K562 (cell line): ENCODE data around the gene NAV2. TPM values are rescaled to one million over a fixed set of nuclear protein-coding genes. Genes with fewer than 3 reads are reported as not detected.

Source experiments
- ATAC-seq: fragments of 200-7000 bp; cut with Tn5 transposase; 3 replicates; pipeline ENCODE4 v1.9.1; 2020; ENCODE audit warnings: moderate library complexity
- BruUV-seq: library from RNA; stranded (reverse); fragments of 400-500 nt; replicated peaks from 2 replicates; lab custom pipeline; 2021; lab: Mats Ljungman, UMichigan
- CTCF ChIA-PET: fragments of 300-600 bp; formaldehyde crosslinking; extraction: SDS; loops from one replicate; lab custom pipeline; 2021; ENCODE audit warnings: low intra/inter-chr PET ratio; lab: Yijun Ruan, JAX
- POLR2A ChIA-PET: fragments of 300-600, 350-650 bp; sonication (Branson Sonifier 250); formaldehyde crosslinking; extraction: SDS; loops from one replicate; lab custom pipeline; 2021; ENCODE audit warnings: antibody characterized with exemption, inconsistent platforms; lab: Yijun Ruan, JAX
- DNase-seq, 4 experiments: peaks; one replicate each; pipeline versions ENCODE4 v3.0.0 to v3.0.0-alpha.2; 2011 to 2018; ENCODE audit warnings: low spot score in 3 of 4, mixed read lengths in 3 of 4; ENCODE audit errors: extremely low read depth in 1 of 4
- FAIRE-seq: peaks from 2 replicates; lab custom pipeline; 2011; peaks lifted over from hg19 to GRCh38; lab: Jason Lieb, UNC
- H2AFZ ChIP-seq: 2 replicates; pipeline ENCODE4 v1.6.0; 2011; ENCODE audit warnings: low read depth, low read length, control low read depth, inconsistent platforms
- H3K27ac ChIP-seq: fragments of 200-600 bp; 3 replicates; pipeline ENCODE4 v1.8.0; 2011; ENCODE audit warnings: low read depth, mild to moderate bottlenecking, control low read depth, inconsistent platforms, low read length, moderate library complexity, mixed read lengths; ENCODE audit errors: extremely low read depth
- H3K27me3 ChIP-seq, 2 experiments: fragments of 300-600 bp in 1 of 2; 2 replicates in 1 of 2; 3 replicates in 1 of 2; pipeline versions ENCODE4 v1.6.0 to v1.8.0; 2011; ENCODE audit warnings: inconsistent platforms in 2 of 2, low read length in 2 of 2, mild to moderate bottlenecking in 1 of 2, mixed read lengths in 1 of 2, moderate library complexity in 1 of 2; ENCODE audit not compliant: control insufficient read depth in 2 of 2, insufficient read depth in 2 of 2
- H3K36me3 ChIP-seq: fragments of 300-600 bp; 3 replicates; pipeline ENCODE4 v1.8.0; 2011; ENCODE audit warnings: mild to moderate bottlenecking, low read length, inconsistent platforms; ENCODE audit not compliant: control insufficient read depth, insufficient read depth
- H3K4me1 ChIP-seq, 2 experiments: fragments of 200-600 bp in 1 of 2; replicated peaks in 1 of 2; 2 replicates in 1 of 2; 3 replicates in 1 of 2; pipeline versions ENCODE4 v1.5.1 to v1.8.0; 2011; ENCODE audit warnings: inconsistent platforms in 2 of 2, low read length in 2 of 2, mild to moderate bottlenecking in 1 of 2, mixed read lengths in 1 of 2, moderate library complexity in 1 of 2; ENCODE audit not compliant: control insufficient read depth in 2 of 2, insufficient read depth in 2 of 2
- H3K4me2 ChIP-seq: 2 replicates; pipeline ENCODE4 v1.6.1; 2011; ENCODE audit warnings: low read length, control low read depth, inconsistent platforms, mixed read lengths; ENCODE audit not compliant: insufficient read depth
- H3K4me3 ChIP-seq: fragments of 200-600 bp; sonication (generic), shearing (Covaris generic); 2 replicates; pipeline ENCODE4 v1.5.1; 2016; ENCODE audit warnings: control low read depth, inconsistent platforms
- H3K79me2 ChIP-seq: fragments of 200-600 bp; 3 replicates; pipeline ENCODE4 v1.8.0; 2011; ENCODE audit warnings: low read length, inconsistent platforms; ENCODE audit not compliant: control insufficient read depth, insufficient read depth
- H3K9ac ChIP-seq, 2 experiments: 2 replicates each; pipeline versions ENCODE4 v1.6.0 to v1.6.1; 2011; ENCODE audit warnings: low read depth in 2 of 2, low read length in 2 of 2, control low read depth in 1 of 2, inconsistent platforms in 1 of 2, mild to moderate bottlenecking in 1 of 2, mixed read lengths in 1 of 2; ENCODE audit not compliant: insufficient read depth in 1 of 2
- H3K9me1 ChIP-seq: one replicate; pipeline ENCODE4 v1.6.0; 2011; ENCODE audit warnings: inconsistent platforms, mild to moderate bottlenecking, low read length, moderate library complexity; ENCODE audit not compliant: control insufficient read depth, insufficient read depth
- H3K9me3 ChIP-seq: replicated peaks from 2 replicates; pipeline ENCODE4 v1.5.1; 2011; ENCODE audit warnings: low read depth, low read length, inconsistent platforms; ENCODE audit not compliant: control insufficient read depth, insufficient read depth
- H4K20me1 ChIP-seq: replicated peaks from 2 replicates; pipeline ENCODE4 v1.6.1; 2011; ENCODE audit warnings: low read length, inconsistent platforms, mixed read lengths; ENCODE audit not compliant: control insufficient read depth, insufficient read depth
- ARHGAP35 ChIP-seq: fragments of 450-650 bp; IDR thresholded peaks from 2 replicates; pipeline ENCODE4 v1.6.1; 2018; ENCODE audit not compliant: partially characterized antibody
- ASH1L ChIP-seq: fragments of 450-650 bp; IDR thresholded peaks from 2 replicates; pipeline ENCODE4 v1.6.1; 2018; ENCODE audit warnings: borderline replicate concordance, mild to moderate bottlenecking, low read depth; ENCODE audit not compliant: partially characterized antibody
- CREB5 ChIP-seq: fragments of 250-450 bp; sonication (Bioruptor Pico); IDR thresholded peaks from 2 replicates; pipeline ENCODE4 v1.5.0; 2020; ENCODE audit warnings: mild to moderate bottlenecking
- EZH2 ChIP-seq: IDR thresholded peaks from 2 replicates; pipeline ENCODE4 v1.6.1; 2012; ENCODE audit warnings: low read depth, mild to moderate bottlenecking, inconsistent platforms, low read length, borderline replicate concordance
- JUN ChIP-seq, 2 experiments: sonication (generic) in 1 of 2; formaldehyde crosslinking in 1 of 2; IDR thresholded peaks; 2 replicates each; pipeline versions ENCODE4 v1.6.1 to v1.8.0; 2012 to 2022; ENCODE audit warnings: borderline replicate concordance in 2 of 2, mild to moderate bottlenecking in 2 of 2, improper control_type of control experiment in 1 of 2, low read depth in 1 of 2, low read length in 1 of 2, missing genetic modification reagents in 1 of 2
- MITF ChIP-seq: IDR thresholded peaks from 2 replicates; pipeline ENCODE4 v1.6.1; 2014; ENCODE audit warnings: antibody characterized with exemption
- NONO ChIP-seq, 2 experiments: fragments of 200-400 bp in 1 of 2; fragments of 450-650 bp in 1 of 2; formaldehyde crosslinking in 1 of 2; IDR thresholded peaks; 2 replicates each; pipeline ENCODE4 v1.6.1; 2017; ENCODE audit warnings: low read depth in 2 of 2, mild to moderate bottlenecking in 2 of 2, moderate library complexity in 2 of 2, low read length in 1 of 2
- PHTF2 ChIP-seq: fragments of 250-450 bp; sonication (Bioruptor Pico); IDR thresholded peaks from 2 replicates; pipeline ENCODE4 v1.5.0; 2021; ENCODE audit warnings: mild to moderate bottlenecking
- SRSF1 ChIP-seq: fragments of 200-400 bp; formaldehyde crosslinking; IDR thresholded peaks from 2 replicates; pipeline ENCODE4 v1.6.1; 2017; ENCODE audit warnings: mild to moderate bottlenecking, low read depth, low read length, moderate library complexity
- STAG1 ChIP-seq: sonication (generic); formaldehyde crosslinking; IDR thresholded peaks from 2 replicates; pipeline ENCODE4 v1.5.0; 2020; ENCODE audit warnings: missing genetic modification reagents, borderline replicate concordance
- WHSC1 ChIP-seq: IDR thresholded peaks from one replicate; pipeline ENCODE4 v1.6.1; 2012; ENCODE audit warnings: low read length, control low read depth, inconsistent platforms
- ZNF212 ChIP-seq: fragments of 450-650 bp; formaldehyde crosslinking; IDR thresholded peaks from 2 replicates; pipeline ENCODE4 v1.4.0; 2020; ENCODE audit warnings: mild to moderate bottlenecking
- ZNF280B ChIP-seq: fragments of 250-450 bp; sonication (Bioruptor Pico); IDR thresholded peaks from 2 replicates; pipeline ENCODE4 v1.5.1; 2021; ENCODE audit warnings: mild to moderate bottlenecking
- ZNF76 ChIP-seq: fragments of 250-450 bp; sonication (Bioruptor Pico); IDR thresholded peaks from 2 replicates; pipeline ENCODE4 v1.4.0; 2020; ENCODE audit warnings: mild to moderate bottlenecking, moderate library complexity, borderline replicate concordance
- WGBS: fragments of 100-300 bp; shearing (Covaris generic); methylation state at CpG from one replicate; pipeline ENCODE4 v1.1.6; 2016; ENCODE audit warnings: low coverage, mixed read lengths; ENCODE audit not compliant: insufficient coverage; ENCODE audit errors: missing lambda C conversion rate; 5-methylcytosine and 5-hydroxymethylcytosine counted together
- in situ Hi-C: fragments of 300-500 bp; cut with MboI; formaldehyde crosslinking; loops from 4 replicates; pipeline ENCODE4 v1.15.0; 2018; ENCODE audit warnings: inconsistent platforms, mixed read lengths
- intact Hi-C: fragments of 100-400 bp; cut with micrococcal nuclease; formaldehyde crosslinking; loops from 2 replicates; pipeline ENCODE4 v1.14.2; 2022
- polyA plus RNA-seq, 8 experiments: library from polyadenylated mRNA; depleted of rRNA in 4 of 8; stranded (reverse) in 5 of 8; unstranded in 3 of 8; fragments of >200 nt; fragmentation: Nextera tagmentation in 2 of 8; fragmentation: Illumina TruSeq in 1 of 8; extraction: Ambion mirVana in 2 of 8; extraction: Trizol in 1 of 8; gene quantifications; 2 replicates each; pipeline versions ENCODE4 v1.2.1 to v1.2.3, GENCODE V29; 2011 to 2014; ENCODE audit warnings: inconsistent platforms in 1 of 8, missing spikeins in 1 of 8
- total RNA-seq, 7 experiments: library from RNA; depleted of rRNA in 6 of 7; stranded (reverse); fragments of >200 nt in 6 of 7; fragmentation: Illumina TruSeq in 2 of 7; extraction: Trizol in 2 of 7; gene quantifications; 2 replicates each; pipeline versions ENCODE4 v1.2.1 to v1.2.3, GENCODE V29; 2011 to 2021; ENCODE audit warnings: low replicate concordance in 1 of 7

The NAV2 gene
- total and polyA plus RNA-seq, 9 of the 15 experiments (the other 6 are each of a cell fraction or from before 2014, with no cell fraction given): 0.03 to 0.35 (median 0.05) TPM

DNA sequence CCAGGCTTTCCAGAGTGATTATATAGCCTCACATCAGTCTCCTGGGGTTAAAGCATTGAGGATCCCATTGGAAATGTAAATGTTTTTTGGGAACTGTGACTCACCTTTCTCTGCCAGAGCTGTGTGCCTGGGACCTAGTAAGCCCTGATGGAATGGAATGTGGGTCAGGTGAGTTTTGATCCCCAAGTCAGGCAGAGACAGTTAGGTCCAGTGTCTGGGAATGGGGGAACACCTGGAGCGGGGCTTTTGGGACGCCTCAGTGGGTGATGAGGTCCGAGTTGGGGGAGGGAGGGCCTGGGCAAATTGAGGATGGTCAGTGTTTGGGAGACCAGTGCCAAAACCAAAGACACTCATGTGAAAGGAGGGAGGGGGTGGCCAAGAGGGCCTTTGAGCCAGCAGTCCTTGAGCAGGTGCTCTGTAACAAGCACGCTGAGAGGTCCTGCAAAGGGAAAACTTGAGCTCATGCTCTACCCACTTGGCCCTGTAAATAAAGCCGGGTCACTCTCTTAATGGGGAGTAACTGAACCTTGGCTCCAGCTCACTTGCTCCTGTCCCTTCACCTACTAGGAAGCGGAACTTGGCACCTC lies 104.7 kb downstream of the NAV2 start (continued):
- TF ChIP-seq WHSC1: no peak

DNA sequence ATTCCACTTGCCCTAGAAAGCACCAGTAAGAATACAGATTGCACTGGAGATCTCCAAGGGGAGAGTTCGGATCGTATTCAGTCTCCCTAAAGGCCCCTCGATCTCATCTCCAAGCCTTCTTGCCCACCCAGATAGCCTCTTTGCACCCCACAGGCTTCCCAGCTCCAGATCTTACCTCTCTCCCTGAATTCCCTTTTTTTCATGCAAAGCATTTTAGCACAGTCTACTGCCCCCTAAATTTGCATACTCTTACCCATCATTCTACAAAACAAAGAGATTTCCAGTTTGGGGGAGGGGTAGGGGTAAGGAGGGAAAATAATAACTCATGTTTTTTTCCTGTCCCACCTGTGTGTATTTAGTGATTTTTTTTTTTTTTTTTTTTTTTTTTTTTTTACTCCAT lies 105.2 kb downstream of the NAV2 start:
- FAIRE-seq (no peak), DNase-seq (no peak), ATAC-seq (no peak)
- no TSS peak for BruUV-seq
- TF ChIP-seq ASH1L (no peak), CREB5 (no peak), ZNF212 (no peak), MITF (no peak), ZNF76 (CRISPR knock-in tag) (no peak), ZNF280B (CRISPR knock-in tag) (no peak), STAG1 (CRISPR knock-in tag) (no peak), ARHGAP35 (no peak), PHTF2 (CRISPR knock-in tag) (no peak), EZH2 (no peak), JUN (IDR thresholded peaks at IDR 0.05; ENCODE audit: borderline replicate concordance, low read depth, low read length) (no peak), JUN (CRISPR knock-in tag; IDR thresholded peaks at IDR 0.05; ENCODE audit: borderline replicate concordance) (no peak), SRSF1 (no peak), NONO (IDR thresholded peaks at IDR 0.05; ENCODE audit: low read depth in 2 of 2, low read length in 1 of 2) (no peak)
- Histone ChIP-seq H3K4me1 (no peaks in the 10 kb centered on the region), H3K4me3 (no peak overlapping the region), H3K9ac (no peak overlapping the region), H3K9me3 (no peaks in the 10 kb centered on the region), H3K4me2 (no peak overlapping the region), H3K79me2 (no peaks in the 10 kb centered on the region), H3K27ac (no peak overlapping the region), H3K36me3 (no peaks in the 10 kb centered on the region), H4K20me1 (no peaks in the 10 kb centered on the region; the same call in 1 of the 2 replicates), H3K27me3 (peaks cover 0 to 15% of the 10 kb centered on the region in 2 experiments; a peak in 4 of 5 replicates), H2AFZ (no peak overlapping the region), H3K9me1 (no peaks in the 10 kb centered on the region)
- intact Hi-C loops (no loop called here), in situ Hi-C loops (no loop called here)
- 0% methylated on average over 3 of the region's 3 CpGs for WGBS
- CTCF ChIA-PET: no interaction called here
- POLR2A ChIA-PET: interaction anchor here (0.7 kb wide), 1 partner anchor 8 kb away, joined by 3 read pairs; no protein-coding TSS in a partner anchor
